Retinal pigment epithelial cell (primary cell): ENCODE results near the gene MEF2D.

ENCODE experiments used
- DNase-seq: peaks from one replicate; pipeline ENCODE4 v3.0.0-alpha.2; 2010; ENCODE audit warnings: low read depth
- H3K4me3 ChIP-seq: 2 replicates; pipeline ENCODE4 v1.5.1; 2011; ENCODE audit warnings: mild to moderate bottlenecking, low read length, control low read depth, moderate library complexity
- CTCF ChIP-seq: conservative IDR thresholded peaks from 2 replicates; pipeline ENCODE4 v1.5.1; 2011; ENCODE audit warnings: low read depth, low read length, control low read depth, inconsistent platforms

The MEF2D gene

GRCh38 chr1:156500543-156500792 lies at the start of gene MEF2D:
TSS of gene MEF2D (minus strand) at chr1:156500775. CDS start at chr1:156483292, 17,483 bp downstream.
- DNase-seq, result no peak
- no peak for TF ChIP-seq CTCF
- peak within 1 kb of the TSS; percentile 98 for H3K4me3 ChIP-seq

- DNase-seq, result no peak
- H3K4me3 ChIP-seq, result no peak overlapping the region
- no peak for TF ChIP-seq CTCF
Measured at GRCh38 chr1:156550346-156550745, 49.8 kb upstream of the MEF2D start.

- TF ChIP-seq CTCF, result no peak
- H3K4me3 ChIP-seq, result no peak overlapping the region
- DNase-seq, result no peak
Measured at GRCh38 chr1:156549831-156550230, 49.3 kb upstream of the MEF2D start.

GRCh38 chr1:156549390-156549789 lies 48.8 kb upstream of the MEF2D start:
- peak; percentile 4 for TF ChIP-seq CTCF
- no peak overlapping the region for H3K4me3 ChIP-seq
- DNase-seq, result no peak

GRCh38 chr1:156547982-156548381 lies 47.4 kb upstream of the MEF2D start:
- H3K4me3 ChIP-seq, result no peak overlapping the region
- no peak for TF ChIP-seq CTCF
- DNase-seq, result no peak

- DNase-seq, result no peak
- no peak overlapping the region for H3K4me3 ChIP-seq
- no peak for TF ChIP-seq CTCF
Measured at GRCh38 chr1:156547434-156547833, 46.9 kb upstream of the MEF2D start.

GRCh38 chr1:156546267-156546666 lies 45.7 kb upstream of the MEF2D start:
- no peak overlapping the region for H3K4me3 ChIP-seq
- DNase-seq, result no peak
- no peak for TF ChIP-seq CTCF
